HepG2 (cell line): ENCODE measurements around the gene GSC. TPM values are rescaled to one million over a fixed set of nuclear protein-coding genes. Genes with fewer than 3 reads are reported as not detected.

Experiments
- ATF1 ChIP-seq: IDR thresholded peaks from 2 replicates; pipeline ENCODE4 v1.6.1; 2016; ENCODE audit warnings: mild to moderate bottlenecking, control low read depth
- RFX3 ChIP-seq: IDR thresholded peaks from 2 replicates; pipeline ENCODE4 v1.6.1; 2016; ENCODE audit warnings: missing biosample characterization, missing genetic modification reagents
- polyA plus RNA-seq, 8 experiments: library from polyadenylated mRNA; depleted of rRNA in 3 of 8; stranded (reverse) in 7 of 8; unstranded in 1 of 8; fragments of >200 nt; fragmentation: Illumina TruSeq in 4 of 8; extraction: Trizol in 4 of 8; gene quantifications; 2 replicates each; pipeline versions ENCODE4 v1.2.1 to v1.2.3, GENCODE V29; 2011 to 2016; ENCODE audit warnings: low read depth in 4 of 8, missing spikeins in 1 of 8, mixed read lengths in 1 of 8; ENCODE audit not compliant: insufficient read depth in 1 of 8
- total RNA-seq, 5 experiments: library from RNA; depleted of rRNA; stranded (reverse); fragments of >200 nt; fragmentation: Illumina TruSeq; extraction: Trizol; gene quantifications; 2 replicates each; pipeline ENCODE4 v1.2.3, GENCODE V29; 2016; ENCODE audit warnings: low read depth in 1 of 5
- TF ChIP-seq, protein P1 (sequence below): sonication (generic); formaldehyde crosslinking; IDR thresholded peaks from 2 replicates; pipeline ENCODE4 v1.5.0; 2020; ENCODE audit warnings: mild to moderate bottlenecking, missing genetic modification reagents, borderline replicate concordance
- TF ChIP-seq, protein P2 (sequence below): sonication (generic); formaldehyde crosslinking; IDR thresholded peaks from 2 replicates; pipeline ENCODE4 v1.9.0; 2022; ENCODE audit warnings: missing genetic modification reagents, mild to moderate bottlenecking, borderline replicate concordance

The GSC gene
- total and polyA plus RNA-seq, 2 of the 13 experiments (the other 11 are each of a cell fraction or from before 2014, with no cell fraction given) = not detected

DNA sequence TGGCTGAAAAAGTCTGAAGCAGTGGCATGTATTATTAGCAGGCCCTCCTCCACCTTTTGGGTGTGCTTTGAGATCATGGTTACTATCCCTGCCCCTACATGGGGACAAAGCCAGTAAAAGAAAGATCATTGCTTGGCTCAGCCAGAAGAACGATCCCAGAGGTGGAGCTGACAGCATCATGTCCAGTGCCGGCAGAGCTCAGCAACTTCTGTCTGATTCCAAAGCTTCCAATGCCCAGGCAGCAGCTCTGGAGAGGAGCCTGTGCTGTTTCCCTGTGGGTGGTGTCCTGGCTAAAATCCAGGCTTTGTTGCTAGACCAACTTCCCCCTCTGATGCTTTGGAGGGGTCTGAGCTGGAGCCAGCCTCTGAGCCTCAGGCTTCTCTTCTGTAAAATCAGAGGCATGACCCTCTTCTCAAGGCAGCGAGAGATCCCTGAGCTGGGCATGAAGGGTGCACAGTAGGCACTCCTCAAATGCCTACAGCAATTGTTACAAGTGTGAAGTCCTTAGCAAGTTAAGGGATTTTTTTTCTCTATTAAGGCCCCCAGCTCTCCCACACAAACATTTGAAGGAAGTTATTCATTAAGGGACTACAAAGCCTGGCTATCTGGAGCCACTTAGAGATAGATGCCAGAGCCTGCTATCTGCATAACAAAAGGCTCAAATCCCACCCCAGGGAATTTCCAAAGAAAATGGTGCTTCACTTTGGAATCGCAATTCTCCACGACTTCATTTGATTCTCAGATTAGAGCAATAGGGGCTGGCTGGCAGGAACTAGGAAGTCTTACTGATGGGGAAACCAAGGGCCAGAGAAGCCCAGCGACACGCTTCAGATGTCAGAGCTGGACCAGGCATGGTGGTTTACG is 10.9 kb upstream of the GSC start (continued):
- TF ChIP-seq, protein P1, sequence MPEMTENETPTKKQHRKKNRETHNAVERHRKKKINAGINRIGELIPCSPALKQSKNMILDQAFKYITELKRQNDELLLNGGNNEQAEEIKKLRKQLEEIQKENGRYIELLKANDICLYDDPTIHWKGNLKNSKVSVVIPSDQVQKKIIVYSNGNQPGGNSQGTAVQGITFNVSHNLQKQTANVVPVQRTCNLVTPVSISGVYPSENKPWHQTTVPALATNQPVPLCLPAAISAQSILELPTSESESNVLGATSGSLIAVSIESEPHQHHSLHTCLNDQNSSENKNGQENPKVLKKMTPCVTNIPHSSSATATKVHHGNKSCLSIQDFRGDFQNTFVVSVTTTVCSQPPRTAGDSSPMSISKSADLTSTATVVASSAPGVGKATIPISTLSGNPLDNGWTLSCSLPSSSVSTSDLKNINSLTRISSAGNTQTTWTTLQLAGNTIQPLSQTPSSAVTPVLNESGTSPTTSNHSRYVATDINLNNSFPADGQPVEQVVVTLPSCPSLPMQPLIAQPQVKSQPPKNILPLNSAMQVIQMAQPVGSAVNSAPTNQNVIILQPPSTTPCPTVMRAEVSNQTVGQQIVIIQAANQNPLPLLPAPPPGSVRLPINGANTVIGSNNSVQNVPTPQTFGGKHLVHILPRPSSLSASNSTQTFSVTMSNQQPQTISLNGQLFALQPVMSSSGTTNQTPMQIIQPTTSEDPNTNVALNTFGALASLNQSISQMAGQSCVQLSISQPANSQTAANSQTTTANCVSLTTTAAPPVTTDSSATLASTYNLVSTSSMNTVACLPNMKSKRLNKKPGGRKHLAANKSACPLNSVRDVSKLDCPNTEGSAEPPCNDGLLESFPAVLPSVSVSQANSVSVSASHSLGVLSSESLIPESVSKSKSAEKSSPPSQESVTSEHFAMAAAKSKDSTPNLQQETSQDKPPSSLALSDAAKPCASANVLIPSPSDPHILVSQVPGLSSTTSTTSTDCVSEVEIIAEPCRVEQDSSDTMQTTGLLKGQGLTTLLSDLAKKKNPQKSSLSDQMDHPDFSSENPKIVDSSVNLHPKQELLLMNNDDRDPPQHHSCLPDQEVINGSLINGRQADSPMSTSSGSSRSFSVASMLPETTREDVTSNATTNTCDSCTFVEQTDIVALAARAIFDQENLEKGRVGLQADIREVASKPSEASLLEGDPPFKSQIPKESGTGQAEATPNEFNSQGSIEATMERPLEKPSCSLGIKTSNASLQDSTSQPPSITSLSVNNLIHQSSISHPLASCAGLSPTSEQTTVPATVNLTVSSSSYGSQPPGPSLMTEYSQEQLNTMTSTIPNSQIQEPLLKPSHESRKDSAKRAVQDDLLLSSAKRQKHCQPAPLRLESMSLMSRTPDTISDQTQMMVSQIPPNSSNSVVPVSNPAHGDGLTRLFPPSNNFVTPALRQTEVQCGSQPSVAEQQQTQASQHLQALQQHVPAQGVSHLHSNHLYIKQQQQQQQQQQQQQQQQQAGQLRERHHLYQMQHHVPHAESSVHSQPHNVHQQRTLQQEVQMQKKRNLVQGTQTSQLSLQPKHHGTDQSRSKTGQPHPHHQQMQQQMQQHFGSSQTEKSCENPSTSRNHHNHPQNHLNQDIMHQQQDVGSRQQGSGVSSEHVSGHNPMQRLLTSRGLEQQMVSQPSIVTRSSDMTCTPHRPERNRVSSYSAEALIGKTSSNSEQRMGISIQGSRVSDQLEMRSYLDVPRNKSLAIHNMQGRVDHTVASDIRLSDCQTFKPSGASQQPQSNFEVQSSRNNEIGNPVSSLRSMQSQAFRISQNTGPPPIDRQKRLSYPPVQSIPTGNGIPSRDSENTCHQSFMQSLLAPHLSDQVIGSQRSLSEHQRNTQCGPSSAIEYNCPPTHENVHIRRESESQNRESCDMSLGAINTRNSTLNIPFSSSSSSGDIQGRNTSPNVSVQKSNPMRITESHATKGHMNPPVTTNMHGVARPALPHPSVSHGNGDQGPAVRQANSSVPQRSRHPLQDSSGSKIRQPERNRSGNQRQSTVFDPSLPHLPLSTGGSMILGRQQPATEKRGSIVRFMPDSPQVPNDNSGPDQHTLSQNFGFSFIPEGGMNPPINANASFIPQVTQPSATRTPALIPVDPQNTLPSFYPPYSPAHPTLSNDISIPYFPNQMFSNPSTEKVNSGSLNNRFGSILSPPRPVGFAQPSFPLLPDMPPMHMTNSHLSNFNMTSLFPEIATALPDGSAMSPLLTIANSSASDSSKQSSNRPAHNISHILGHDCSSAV (CRISPR knock-in tag) = no peak
- TF ChIP-seq ATF1 (CRISPR knock-in tag) (no peak), RFX3 (CRISPR knock-in tag) (no peak)
- TF ChIP-seq, protein P2, sequence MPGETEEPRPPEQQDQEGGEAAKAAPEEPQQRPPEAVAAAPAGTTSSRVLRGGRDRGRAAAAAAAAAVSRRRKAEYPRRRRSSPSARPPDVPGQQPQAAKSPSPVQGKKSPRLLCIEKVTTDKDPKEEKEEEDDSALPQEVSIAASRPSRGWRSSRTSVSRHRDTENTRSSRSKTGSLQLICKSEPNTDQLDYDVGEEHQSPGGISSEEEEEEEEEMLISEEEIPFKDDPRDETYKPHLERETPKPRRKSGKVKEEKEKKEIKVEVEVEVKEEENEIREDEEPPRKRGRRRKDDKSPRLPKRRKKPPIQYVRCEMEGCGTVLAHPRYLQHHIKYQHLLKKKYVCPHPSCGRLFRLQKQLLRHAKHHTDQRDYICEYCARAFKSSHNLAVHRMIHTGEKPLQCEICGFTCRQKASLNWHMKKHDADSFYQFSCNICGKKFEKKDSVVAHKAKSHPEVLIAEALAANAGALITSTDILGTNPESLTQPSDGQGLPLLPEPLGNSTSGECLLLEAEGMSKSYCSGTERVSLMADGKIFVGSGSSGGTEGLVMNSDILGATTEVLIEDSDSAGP = no peak
